Mesenchymal stem cell (in vitro differentiated cells and primary cell): ENCODE results near the gene TEX53. TPM values are rescaled to one million over a fixed set of nuclear protein-coding genes. Genes with fewer than 3 reads are reported as not detected.
A peak's percentile ranks its signal among the peaks of the same experiment; 100 is the strongest.

ENCODE experiments used
- DNase-seq: peaks from one replicate; pipeline ENCODE4 v3.0.0-alpha.2; 2013
- H2AFZ ChIP-seq: one replicate; pipeline ENCODE4 v1.6.1; 2013; ENCODE audit warnings: low read depth, mild to moderate bottlenecking, control low read depth, inconsistent platforms, low read length, moderate library complexity
- H2AK5ac ChIP-seq: 2 replicates; pipeline ENCODE4 v1.6.1; 2013; ENCODE audit warnings: low read length, moderate library complexity, mild to moderate bottlenecking, inconsistent platforms; ENCODE audit not compliant: severe bottlenecking
- H2BK120ac ChIP-seq: one replicate; pipeline ENCODE4 v1.6.1; 2013; ENCODE audit warnings: low read depth, mild to moderate bottlenecking, inconsistent platforms, low read length, moderate library complexity
- H2BK12ac ChIP-seq, 2 experiments: one replicate each; pipeline ENCODE4 v1.6.1; 2013; ENCODE audit warnings: inconsistent platforms in 2 of 2, low read length in 2 of 2, mild to moderate bottlenecking in 2 of 2, moderate library complexity in 2 of 2, control low read depth in 1 of 2
- H2BK15ac ChIP-seq: one replicate; pipeline ENCODE4 v1.6.1; 2013; ENCODE audit warnings: mild to moderate bottlenecking, low read depth, inconsistent platforms; ENCODE audit not compliant: poor library complexity, severe bottlenecking
- H2BK5ac ChIP-seq: 2 replicates; pipeline ENCODE4 v1.6.1; 2013; ENCODE audit warnings: low read depth, mild to moderate bottlenecking, low read length, control low read depth, inconsistent platforms; ENCODE audit not compliant: poor library complexity, severe bottlenecking
- H3K14ac ChIP-seq, 2 experiments: one replicate each; pipeline ENCODE4 v1.6.1; 2013; ENCODE audit warnings: inconsistent platforms in 2 of 2, low read length in 2 of 2, control low read depth in 1 of 2, mild to moderate bottlenecking in 1 of 2, moderate library complexity in 1 of 2
- H3K18ac ChIP-seq, 2 experiments: one replicate each; pipeline ENCODE4 v1.6.1; 2013; ENCODE audit warnings: inconsistent platforms in 2 of 2, low read length in 2 of 2, control low read depth in 1 of 2, low read depth in 1 of 2, mild to moderate bottlenecking in 1 of 2
- H3K23ac ChIP-seq, 2 experiments: one replicate each; pipeline ENCODE4 v1.6.1; 2013; ENCODE audit warnings: inconsistent platforms in 2 of 2, low read length in 2 of 2, mild to moderate bottlenecking in 2 of 2, moderate library complexity in 2 of 2, control low read depth in 1 of 2
- H3K27ac ChIP-seq: 2 replicates; pipeline ENCODE4 v1.5.1; 2013; ENCODE audit warnings: mild to moderate bottlenecking, moderate library complexity, low read length, control low read depth, inconsistent platforms; ENCODE audit not compliant: poor library complexity, severe bottlenecking
- H3K27me3 ChIP-seq, 2 experiments: 2 replicates each; pipeline versions ENCODE4 v1.6.1 to v1.7.0; 2013; ENCODE audit warnings: low read length in 2 of 2, mild to moderate bottlenecking in 2 of 2, moderate library complexity in 2 of 2, control low read depth in 1 of 2, inconsistent platforms in 1 of 2; ENCODE audit not compliant: control insufficient read depth in 1 of 2, insufficient read depth in 1 of 2
- H3K36me3 ChIP-seq, 2 experiments: 2 replicates each; pipeline versions ENCODE4 v1.6.1 to v1.7.0; 2013; ENCODE audit warnings: low read length in 2 of 2, control low read depth in 1 of 2, inconsistent platforms in 1 of 2, low read depth in 1 of 2, mild to moderate bottlenecking in 1 of 2; ENCODE audit not compliant: insufficient read depth in 2 of 2, control insufficient read depth in 1 of 2
- H3K4ac ChIP-seq, 2 experiments: one replicate each; pipeline ENCODE4 v1.6.1; 2013; ENCODE audit warnings: inconsistent platforms in 2 of 2, low read length in 2 of 2, mild to moderate bottlenecking in 2 of 2, moderate library complexity in 2 of 2, control low read depth in 1 of 2, low read depth in 1 of 2
- H3K4me1 ChIP-seq: 2 replicates; pipeline ENCODE4 v1.6.1; 2013; ENCODE audit warnings: low read depth, low read length, control low read depth; ENCODE audit not compliant: control insufficient read depth, insufficient read depth
- H3K4me2 ChIP-seq: 2 replicates; pipeline ENCODE4 v1.6.1; 2013; ENCODE audit warnings: low read length, mild to moderate bottlenecking, inconsistent platforms; ENCODE audit not compliant: poor library complexity, severe bottlenecking
- H3K4me3 ChIP-seq, 2 experiments: 2 replicates each; pipeline versions ENCODE4 v1.5.1 to v1.7.0; 2013; ENCODE audit warnings: low read length in 2 of 2, mild to moderate bottlenecking in 2 of 2, control low read depth in 1 of 2, low read depth in 1 of 2; ENCODE audit not compliant: insufficient read depth in 1 of 2
- H3K79me1 ChIP-seq: replicated peaks from 2 replicates; pipeline ENCODE4 v1.6.1; 2013; ENCODE audit warnings: mild to moderate bottlenecking, control low read depth, low read length, inconsistent platforms; ENCODE audit not compliant: poor library complexity, severe bottlenecking
- H3K9ac ChIP-seq: 2 replicates; pipeline ENCODE4 v1.7.0; 2013; ENCODE audit warnings: mild to moderate bottlenecking, low read length, moderate library complexity
- H3K9me3 ChIP-seq: 2 replicates; pipeline ENCODE4 v1.7.0; 2013; ENCODE audit warnings: mild to moderate bottlenecking, low read length; ENCODE audit not compliant: control insufficient read depth
- H4K8ac ChIP-seq: one replicate; pipeline ENCODE4 v1.6.1; 2013; ENCODE audit warnings: inconsistent platforms, mild to moderate bottlenecking, low read length, moderate library complexity
- H4K91ac ChIP-seq: one replicate; pipeline ENCODE4 v1.6.1; 2013; ENCODE audit warnings: mild to moderate bottlenecking, low read length, inconsistent platforms
- small RNA-seq: library from polyadenylated mRNA; stranded (forward); fragments of <200 nt; extraction: miRNeasy Mini kit (QIAGEN cat#:217004); gene quantifications from one replicate; pipeline ENCODE3, GENCODE V24; 2013; ENCODE audit warnings: low read depth

Gene TEX53

GRCh38 chr9:114606597-114607207, 50.9 kb downstream of the TEX53 start:
- Histone ChIP-seq H2AFZ (no peak overlapping the region), H3K4me2 (no peak overlapping the region), H3K18ac (no peak overlapping the region), H3K4ac (no peak overlapping the region), H4K91ac (no peak overlapping the region), H3K27ac (peak overlapping the region; percentile 40), H2BK15ac (no peak overlapping the region), H3K4me1 (peaks cover 10% of the 10 kb centered on the region), H2BK12ac (no peak overlapping the region), H2AK5ac (no peak overlapping the region), H3K9me3 (peaks cover 9% of the 10 kb centered on the region), H2BK120ac (no peak overlapping the region), H2BK5ac (no peak overlapping the region), H3K4me3 (no peak overlapping the region), H3K14ac (no peak overlapping the region), H3K79me1 (peaks cover 1% of the 10 kb centered on the region), H3K9ac (no peak overlapping the region), H3K23ac (no peak overlapping the region), H3K27me3 (no peaks in the 10 kb centered on the region), H3K36me3 (peaks cover 0 to 22% of the 10 kb centered on the region in 2 experiments), H4K8ac (no peak overlapping the region)
- DNase-seq = peak; percentile 71

Small RNA genes lying within 50 kb of the gene (small RNA-seq; reads per million reads assigned to genes)
- not detected for gene RF00019
